GM21515 (cell line): ENCODE measurements around the gene DDX20.

ENCODE experiments used
- ATAC-seq: cut with Tn5 transposase; IDR thresholded peaks from one replicate; pipeline ENCODE4 v1.9.1; 2021; ENCODE audit not compliant: unreplicated experiment

DDX20 gene

DNA sequence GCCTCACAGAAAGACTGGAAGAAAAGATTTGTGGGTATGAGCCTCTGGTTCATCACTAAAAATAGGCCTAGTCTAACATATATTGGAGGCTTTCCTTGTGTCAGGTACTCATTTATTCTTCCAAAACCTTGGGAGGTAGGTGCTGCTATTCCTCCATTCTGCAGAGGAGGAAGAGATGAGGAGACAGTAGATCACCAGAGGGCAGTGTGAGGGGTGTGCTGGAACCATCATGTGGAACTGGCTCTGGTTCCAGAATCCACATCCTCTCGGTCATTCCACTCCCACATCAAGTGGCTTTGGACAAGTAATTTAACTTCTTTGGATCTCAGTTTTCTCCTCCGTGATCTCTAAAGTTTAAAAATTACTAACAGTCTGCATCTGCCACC lies 9.1 kb upstream of the DDX20 start:
- no peak for ATAC-seq

DNA sequence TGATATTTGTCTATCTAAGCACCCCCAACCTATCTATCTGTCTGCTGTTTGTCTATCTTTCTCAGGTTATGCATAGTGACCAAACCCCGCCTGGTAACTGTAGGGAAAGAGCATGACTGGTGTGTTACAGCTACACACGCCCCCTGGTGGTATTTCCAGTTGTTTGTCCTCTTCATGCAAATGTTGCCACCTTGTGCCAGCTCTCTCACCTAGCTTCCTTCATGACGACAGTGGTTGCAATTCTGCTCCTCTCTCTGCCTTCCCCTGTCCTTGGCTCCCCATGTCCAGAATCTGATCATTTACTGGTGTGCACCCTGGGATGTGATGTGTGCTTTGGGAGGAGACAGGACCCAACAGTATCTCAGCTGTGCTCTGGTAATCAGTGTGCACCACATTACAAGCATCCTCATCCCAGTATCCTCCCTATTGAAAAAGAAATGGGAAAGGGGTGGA lies 8.4 kb upstream of the DDX20 start:
- no peak for ATAC-seq

DNA sequence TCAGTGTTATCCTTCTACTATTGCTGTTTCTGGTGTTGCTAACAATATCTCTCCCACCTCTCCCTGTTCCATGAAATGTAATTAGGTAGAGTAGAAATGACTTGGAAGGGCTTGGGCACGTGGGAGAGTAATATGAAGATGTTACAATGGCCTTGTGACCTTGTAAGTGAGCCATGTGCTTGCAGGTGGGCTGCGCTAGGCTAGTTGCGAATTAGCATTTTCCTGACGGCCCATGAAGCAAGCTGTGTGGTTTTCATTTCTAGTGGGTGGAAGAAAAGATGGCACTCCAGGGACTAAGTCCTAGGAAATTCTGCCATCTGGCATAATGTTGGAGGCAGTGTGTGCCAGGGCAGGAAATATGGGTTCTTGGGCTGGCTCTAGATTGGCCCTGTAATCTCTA lies 7.8 kb upstream of the DDX20 start:
- no peak for ATAC-seq

DNA sequence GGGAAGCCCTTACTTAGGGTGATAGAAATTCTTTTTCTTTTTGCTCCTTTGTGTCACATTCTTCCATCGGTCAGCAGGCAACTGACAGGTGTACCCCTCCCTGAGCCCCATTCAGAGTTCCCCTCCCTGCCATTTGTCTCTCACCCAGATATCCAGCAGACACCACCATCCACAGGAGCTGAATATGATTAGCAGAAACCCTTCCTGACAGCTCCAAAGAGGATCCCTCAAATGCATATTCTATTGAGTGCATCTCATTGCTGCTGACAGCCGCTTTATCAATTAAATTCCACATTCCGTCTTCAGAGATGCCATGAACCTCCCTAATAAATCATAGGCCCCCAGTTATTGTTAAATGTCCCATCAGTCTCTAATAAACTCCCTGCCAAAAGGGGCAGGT lies 6.1 kb upstream of the DDX20 start:
- no peak for ATAC-seq

DNA sequence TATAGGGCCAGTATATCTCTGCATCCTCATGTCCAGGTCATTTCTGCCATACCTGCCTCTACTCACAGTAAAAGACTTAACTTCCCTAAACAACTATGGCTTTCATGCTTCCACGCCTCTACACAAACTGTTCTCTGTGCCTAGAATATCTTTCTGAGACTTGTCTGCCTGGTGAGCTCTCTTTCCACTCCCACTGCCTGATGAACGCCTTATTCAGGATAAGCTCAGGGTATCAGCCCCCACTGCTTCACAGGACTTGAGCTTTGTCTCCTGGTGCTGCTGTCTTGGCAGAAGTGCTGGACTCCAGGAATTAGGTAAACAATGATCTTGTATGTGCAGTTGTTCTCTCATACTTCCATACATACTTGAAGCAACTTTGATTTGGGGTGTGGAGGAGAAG lies 4.8 kb upstream of the DDX20 start:
- no peak for ATAC-seq

DNA sequence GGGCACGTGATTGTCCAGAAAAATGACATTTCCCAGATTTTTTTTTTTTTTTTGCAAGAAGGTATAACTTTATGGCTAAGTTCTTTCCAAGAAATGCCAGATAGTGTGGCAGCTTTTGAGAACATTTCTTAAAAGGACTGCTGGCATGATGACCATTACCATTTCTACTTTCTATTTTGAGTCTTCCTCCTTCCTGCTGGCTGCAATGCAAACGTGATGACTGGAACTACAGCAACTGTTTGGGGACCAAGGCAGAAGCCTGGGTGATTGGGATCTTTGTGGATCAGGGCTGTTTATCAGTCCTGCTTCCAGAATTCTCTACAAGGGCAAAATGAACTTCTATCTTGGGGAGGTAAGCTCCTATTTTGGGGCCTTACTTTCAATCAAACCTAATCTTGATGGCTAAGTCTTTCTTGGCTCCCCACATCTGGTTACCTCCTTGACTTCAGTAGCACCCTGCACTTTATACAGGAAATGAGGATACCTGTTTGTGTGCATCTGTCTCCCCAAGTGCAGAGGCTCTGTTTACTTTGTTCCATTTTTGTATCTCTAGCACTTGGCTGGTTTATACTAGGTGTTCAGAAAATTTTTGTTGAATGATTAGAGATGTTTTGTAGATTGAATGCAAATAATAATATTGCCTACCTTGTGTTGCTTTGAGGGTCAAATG lies 3.7 kb upstream of the DDX20 start:
- ATAC-seq: no peak

DNA sequence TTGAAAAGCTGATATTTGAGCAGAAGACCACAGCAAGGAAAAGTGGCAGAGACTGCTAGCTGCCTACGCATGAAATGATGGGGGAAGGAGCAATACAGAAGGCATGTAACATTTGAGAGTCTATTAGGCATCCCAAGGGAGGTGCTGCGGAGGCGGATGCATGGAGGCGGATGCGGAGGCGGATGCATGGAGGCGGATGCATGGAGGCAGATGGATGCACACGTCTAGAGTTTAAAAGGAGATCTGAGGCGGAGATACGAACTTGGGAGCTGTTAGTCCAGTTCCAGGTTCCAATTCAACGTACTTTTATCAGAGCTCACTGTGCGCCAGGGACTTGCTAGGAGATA lies 744 bp upstream of the DDX20 start:
- peak; percentile 11 for ATAC-seq

DNA sequence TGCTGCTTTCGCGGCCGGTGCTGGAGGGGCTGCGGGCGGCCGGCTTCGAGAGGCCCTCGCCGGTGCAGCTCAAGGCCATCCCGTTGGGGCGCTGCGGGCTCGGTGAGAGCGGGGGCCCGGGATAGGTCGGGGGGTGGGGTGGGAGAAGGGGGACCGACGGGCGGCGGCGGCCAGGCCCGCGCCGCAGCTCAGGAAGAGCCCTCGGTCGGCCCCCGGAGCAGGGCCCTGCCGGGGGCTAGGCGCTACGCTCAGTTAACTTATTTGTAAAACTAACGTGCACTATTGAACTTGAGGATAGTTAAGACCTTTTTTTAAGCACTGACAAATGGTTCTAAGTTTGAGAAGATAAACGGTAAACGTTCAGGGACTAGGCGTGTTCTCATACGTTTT lies 418 bp downstream of the DDX20 start:
- ATAC-seq: no peak

DNA sequence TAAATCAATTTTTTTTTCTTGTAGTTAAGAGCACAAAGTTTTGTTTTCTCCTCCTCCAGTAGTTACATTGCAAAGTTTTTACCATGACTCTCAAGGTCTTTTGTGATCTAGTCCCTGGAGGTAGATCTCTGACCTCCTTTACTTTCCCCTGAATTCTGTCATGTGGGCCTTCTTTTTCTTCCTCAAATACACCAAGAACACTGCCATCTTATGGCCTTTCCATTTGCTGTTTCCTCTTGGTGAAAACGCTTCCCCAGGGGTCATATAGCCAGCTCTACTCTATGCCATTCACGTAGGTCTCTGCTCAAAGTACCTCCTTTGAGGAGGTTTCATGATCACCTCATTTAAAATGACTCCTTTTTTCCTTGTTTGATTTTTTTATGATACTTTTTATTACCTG lies 2.7 kb downstream of the DDX20 start:
- no peak for ATAC-seq

DNA sequence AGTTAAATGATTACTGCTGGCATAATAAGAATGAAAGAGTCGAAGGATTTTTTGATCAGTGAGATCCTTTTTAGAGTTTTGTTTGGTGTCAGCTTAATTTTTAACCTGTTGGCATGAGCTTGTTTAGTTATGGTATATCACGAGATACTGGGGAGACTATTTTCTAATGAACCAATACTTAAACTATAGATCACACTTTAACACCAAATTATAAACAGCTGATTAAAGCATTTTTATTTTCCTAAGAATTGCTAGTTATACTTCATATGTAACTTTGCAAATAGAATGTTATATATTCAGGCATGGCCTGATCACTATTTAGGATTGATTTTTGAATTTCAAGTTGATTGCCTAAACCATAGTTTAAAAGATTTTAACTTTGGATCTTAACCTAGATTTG lies 6.0 kb downstream of the DDX20 start:
- ATAC-seq: no peak

DNA sequence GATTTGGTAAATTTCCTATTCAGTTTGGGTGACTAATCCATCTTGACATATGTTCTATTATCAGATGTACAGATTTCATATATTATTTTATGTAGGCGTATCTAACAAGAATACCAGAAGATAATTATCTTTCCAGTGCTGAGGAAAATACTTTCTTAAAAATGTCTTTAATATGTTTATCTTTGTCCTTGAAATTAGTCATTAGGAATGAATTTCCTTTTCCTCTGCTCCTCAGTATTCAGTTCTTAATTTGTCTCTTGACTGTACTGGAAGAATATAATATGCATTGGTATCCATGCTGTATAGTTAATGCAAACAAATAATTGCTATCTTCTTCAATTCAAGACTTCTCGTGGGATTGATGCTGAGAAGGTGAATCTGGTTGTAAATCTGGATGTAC lies 6.6 kb downstream of the DDX20 start:
- no peak for ATAC-seq

DNA sequence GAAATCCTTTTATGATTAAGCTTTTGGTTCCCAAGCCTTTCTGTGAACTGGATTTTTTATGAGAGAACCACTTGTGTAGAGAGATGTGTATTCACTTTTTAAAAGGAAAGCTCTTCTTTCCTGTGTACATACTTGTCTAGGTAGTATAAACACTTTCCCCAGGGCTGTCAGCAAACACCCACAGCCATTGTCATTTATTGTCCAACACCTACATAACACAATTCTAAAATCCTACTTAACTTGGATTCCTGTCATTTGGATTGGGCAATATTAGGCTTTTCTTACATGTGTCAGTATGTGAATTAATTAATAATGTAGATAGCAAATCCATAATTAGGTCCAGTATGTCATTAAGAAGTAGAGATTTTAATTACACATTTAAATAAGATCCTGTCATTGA lies 12.3 kb downstream of the DDX20 start:
- ATAC-seq: no peak

DNA sequence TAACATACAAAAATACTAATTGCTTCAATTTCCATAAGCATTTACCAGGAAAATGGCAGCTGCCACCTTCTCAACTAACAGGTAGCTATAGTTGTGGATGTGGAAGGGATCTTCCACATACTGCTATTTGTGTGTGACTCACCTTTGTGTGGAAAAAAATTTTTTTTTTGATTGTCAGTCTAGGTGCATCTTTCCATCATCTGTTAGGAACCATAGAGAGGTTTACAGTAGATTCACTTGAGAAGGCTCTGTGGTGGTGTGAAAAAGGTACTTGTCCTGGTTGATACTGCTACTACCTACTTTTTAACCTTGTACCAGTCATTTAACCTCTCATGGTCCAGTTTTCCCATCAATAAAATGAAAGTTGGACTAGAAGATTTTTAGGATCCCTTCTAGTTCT lies 12.9 kb downstream of the DDX20 start:
- no peak for ATAC-seq

DNA sequence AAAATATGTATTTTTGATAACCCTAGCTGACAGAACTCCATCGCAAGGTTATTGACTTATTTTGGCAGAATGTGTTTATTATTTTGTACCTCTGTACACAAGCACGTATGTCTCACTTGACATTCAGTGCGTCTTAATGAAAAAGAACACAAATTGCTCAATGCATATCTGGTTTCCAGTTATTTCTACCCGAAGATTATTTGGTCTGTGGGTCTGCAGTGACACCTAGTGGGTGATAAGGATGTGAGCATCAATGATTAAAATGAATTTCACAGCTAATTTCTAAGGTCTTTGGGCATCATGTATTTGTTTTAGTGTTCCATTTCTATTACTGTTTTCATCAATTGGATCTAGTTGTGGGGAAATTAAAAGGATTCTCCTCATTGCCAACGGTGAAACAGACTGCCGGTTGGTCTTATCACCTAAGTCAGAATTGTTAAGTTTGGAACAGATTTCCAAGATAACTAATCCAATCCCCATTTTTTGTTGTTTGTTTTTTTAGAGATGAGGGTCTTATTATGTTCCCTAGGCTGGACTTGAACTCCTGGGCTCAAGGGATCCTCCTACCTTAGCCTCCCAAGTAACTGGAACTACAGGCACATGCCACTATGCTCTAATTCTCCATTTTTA lies 13.9 kb downstream of the DDX20 start:
- ATAC-seq: no peak

DNA sequence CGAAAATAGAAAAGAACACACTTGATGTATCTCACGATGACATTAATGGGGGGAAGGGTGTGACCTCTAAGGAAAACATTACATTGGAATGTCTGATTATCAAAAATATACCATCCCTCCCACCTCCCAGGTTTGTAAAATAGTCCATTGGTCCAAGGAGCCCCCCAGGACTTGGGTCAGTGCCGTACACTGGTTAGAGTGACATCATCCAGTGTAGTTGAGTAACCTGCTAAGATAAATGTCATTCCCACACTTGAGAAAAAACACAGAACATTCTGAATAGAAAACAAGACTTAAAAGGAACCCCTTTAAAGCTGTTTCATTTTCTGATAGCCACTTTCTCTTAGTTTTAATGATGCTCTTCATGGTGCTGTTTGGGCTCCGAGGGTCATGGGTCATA lies 15.2 kb downstream of the DDX20 start:
- no peak for ATAC-seq

DNA sequence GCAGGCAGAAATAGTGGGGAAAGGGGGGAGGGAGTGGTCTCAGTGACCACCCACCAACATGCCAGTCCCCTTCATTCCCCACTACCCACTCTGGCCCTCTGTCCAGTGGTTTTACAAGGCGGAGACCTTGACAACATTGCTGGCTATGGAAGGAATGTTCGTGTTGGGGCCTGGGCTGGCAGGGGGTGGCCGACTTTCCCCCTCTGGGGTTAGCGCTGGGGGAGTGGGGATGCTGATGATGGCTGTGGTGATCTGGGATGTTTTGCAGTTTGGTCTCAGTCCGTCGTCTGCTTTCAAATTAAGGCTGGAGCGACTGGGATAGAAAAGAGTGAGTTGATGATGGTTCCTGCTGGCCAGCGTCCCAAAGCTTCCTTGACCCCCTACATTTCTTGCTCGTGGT lies 20.3 kb downstream of the DDX20 start:
- ATAC-seq: no peak

DNA sequence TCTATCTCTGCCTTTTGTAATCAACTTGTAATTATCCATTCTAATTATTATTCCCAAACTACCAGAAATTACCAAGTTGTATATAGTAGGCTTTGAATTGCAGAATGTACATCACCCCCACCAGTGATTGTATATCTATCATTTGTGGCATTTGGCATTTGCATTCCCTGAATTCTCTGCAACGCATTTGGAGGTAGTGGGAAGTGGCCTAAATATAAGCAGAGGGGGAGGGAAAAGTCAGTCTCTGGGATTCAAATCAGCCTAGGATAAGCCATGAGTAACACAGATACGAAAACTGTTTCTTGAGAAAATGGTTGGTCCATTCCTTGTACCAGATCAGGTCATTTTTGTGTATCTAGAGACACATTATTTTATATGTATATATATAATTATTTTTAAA lies 20.7 kb downstream of the DDX20 start:
- ATAC-seq: no peak

DNA sequence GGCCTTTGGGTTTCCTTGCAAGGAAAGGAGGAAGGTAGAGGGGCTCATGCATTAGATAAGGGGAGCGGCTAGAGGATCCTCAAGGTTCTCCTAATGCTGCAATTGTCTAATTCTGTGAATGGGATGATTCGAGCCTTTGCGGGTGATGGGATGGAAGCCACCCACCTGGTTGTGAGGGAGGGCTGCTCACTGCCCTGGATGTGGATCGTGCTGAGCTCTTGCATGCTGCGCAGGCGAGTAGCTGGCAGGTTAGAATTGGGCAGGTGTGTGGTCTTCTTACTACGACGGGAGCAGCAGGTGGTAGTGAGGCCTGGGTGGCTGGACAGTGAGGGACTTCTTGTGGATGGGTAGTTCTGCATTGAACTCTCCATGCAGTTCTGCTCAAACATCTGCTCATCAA lies 21.2 kb downstream of the DDX20 start:
- no peak for ATAC-seq

DNA sequence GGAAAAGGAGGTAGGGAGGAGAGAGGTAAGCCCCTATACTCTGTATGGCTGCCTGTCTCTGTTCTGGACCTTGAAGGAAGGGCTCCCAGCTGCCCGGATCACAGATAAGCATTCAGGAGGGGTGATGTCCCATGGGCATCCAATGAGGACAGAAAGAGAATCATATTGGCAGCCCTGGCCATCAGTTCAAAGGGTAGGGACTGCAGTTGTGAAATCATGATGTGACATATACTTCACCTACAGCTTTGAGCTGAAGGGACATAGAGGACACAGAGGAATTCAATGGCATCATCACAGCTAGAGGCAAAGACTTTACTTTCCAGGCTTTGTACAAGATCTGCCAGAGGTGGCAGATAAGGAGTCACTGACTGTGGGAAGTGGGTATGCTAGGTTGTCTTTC lies 21.6 kb downstream of the DDX20 start:
- no peak for ATAC-seq

DNA sequence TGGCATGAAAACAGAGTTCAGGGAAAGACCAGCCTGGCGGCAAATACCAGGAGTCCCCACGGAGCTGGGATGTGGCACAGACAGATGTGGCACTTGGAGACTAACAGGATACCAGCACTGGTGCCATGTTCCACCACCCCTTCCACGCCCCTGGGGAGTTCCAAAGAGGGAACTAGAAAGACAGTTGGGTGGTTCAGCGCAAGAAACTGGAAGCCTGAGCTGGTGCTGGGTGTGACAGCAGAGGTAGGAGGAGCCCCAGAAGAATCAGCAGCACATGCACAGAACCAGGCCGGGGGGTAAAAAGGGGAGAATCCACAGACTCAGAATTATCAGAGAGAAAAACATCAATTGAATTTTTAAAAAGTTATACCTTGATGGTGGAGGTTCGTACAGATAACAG lies 22.4 kb downstream of the DDX20 start:
- ATAC-seq: no peak

DNA sequence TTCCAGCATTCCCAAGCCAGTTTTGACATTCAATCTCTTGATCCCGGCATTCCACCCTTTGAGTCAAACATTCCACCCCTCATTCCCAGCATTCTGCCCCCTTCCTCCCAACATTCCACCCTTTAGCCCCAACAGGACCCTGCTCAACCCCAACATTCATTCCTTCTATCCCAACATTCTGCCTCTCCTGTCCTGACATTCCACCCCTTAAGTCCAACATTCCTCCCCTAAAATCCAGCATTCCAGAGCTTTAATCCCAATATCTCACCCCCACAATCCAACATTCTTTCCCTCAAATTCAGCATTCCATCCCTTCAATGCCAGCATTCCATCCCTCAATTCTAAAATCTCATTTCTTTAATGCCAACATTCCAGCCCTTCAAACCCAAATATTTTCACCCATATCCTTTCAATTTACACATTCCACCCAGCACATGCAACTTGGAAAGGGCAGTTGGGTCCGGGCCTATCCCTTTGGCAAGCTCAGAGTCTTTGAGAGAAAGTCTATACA lies 22.9 kb downstream of the DDX20 start:
- ATAC-seq: no peak

DNA sequence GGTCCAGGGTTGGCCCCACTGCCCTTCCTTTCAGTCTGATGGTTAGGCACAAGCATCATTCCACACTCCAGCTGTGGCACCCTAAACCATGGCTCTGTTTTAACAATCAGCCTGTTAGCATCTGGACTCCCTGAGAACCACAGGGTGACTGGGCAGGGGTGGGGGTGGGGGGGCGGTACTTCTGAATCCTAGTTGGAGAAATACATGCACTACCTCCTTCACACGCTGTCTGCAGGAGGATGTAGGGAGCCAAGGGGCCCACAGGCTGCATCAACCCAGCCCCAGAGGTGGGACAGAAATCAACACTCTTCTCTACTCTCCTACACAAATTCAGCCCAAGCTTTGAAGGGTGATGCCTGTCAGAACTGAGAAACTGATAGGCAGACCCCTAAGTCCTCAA lies 23.8 kb downstream of the DDX20 start:
- no peak for ATAC-seq

DNA sequence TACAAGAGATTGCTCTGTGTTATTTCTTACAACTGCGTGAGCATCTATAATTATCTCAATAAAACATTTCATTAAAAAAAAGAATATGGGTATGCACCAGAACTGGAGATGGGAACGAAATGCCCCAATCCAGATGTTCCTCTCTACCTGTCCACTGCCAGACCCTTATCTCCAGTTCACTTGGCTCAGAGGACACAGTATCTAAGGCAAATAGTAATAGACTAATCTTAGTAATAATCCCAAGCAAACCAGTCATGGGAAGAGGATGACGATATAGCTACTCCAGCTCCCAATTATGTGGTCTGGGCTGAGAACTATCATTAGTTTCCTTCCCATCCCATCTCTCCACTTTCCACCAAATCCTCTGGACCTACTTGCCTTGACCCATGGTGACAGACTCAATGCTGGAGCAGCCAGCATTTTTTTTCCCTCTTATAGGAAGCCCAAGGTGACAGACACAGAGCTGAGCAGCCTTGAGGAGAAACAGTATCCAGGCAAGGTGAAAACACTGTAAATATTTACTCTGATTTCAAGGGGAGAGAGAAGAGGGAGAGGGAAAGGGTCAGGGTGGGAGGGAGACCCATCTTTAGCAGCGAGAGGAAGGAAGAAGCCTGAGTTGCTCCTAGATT lies 28.7 kb downstream of the DDX20 start:
- no peak for ATAC-seq
